Vagina (tissue), 2 donors: ENCODE results near the gene SMAGP. TPM values are rescaled to one million over a fixed set of nuclear protein-coding genes. Genes with fewer than 3 reads are reported as not detected.

ENCODE experiments used
- DNase-seq, 2 donors: peaks; one replicate each; pipeline ENCODE4 v3.0.0-alpha.2; 2017; ENCODE audit errors: extremely low spot score in 2 of 2
- H3K27ac ChIP-seq: fragments of 200-600 bp; sonication (generic); one replicate; pipeline ENCODE4 v1.5.1; 2019
- H3K27me3 ChIP-seq: fragments of 200-600 bp; sonication (generic); one replicate; pipeline ENCODE4 v1.5.1; 2019
- H3K36me3 ChIP-seq, 2 donors: fragments of 200-600 bp; sonication (generic); one replicate each; pipeline ENCODE4 v1.5.1; 2017 to 2019
- H3K4me1 ChIP-seq: fragments of 200-600 bp; sonication (generic); one replicate; pipeline ENCODE4 v1.5.1; 2019
- H3K4me3 ChIP-seq, 2 donors: fragments of 200-600 bp; sonication (generic); 1 replicate in 1 of 2; 2 replicates in 1 of 2; pipeline ENCODE4 v1.5.1; 2016 to 2019
- H3K9me3 ChIP-seq: fragments of 200-600 bp; sonication (generic); one replicate; pipeline ENCODE4 v1.5.1; 2019
- POLR2A ChIP-seq, 2 donors: fragments of 450-650 bp; IDR thresholded peaks; one replicate each; pipeline ENCODE4 v1.6.1; 2017; ENCODE audit warnings: antibody characterized with exemption in 2 of 2, mild to moderate bottlenecking in 2 of 2, moderate library complexity in 2 of 2
- POLR2AphosphoS5 ChIP-seq, 2 donors: sonication (generic); formaldehyde crosslinking; IDR thresholded peaks; one replicate each; pipeline ENCODE4 v1.9.0; 2017; ENCODE audit warnings: antibody characterized with exemption in 2 of 2, mild to moderate bottlenecking in 2 of 2, low read depth in 1 of 2; ENCODE audit not compliant: insufficient read depth in 1 of 2
- intact Hi-C: fragments of 100-400 bp; cut with DNase I; formaldehyde crosslinking; loops from one replicate; pipeline ENCODE4 v1.15.1; 2023
- total RNA-seq: library from RNA; depleted of rRNA; stranded (reverse); fragments of >200 nt; gene quantifications from one replicate; pipeline ENCODE4 v1.2.3, GENCODE V29; 2016
- TF ChIP-seq, protein P1 (sequence below), 3 experiments: fragments of 450-650 bp in 2 of 3; fragments of 200-600 bp in 1 of 3; sonication (generic) in 1 of 3; IDR thresholded peaks; one replicate each; pipeline ENCODE4 v1.5.1; 2017 to 2019; ENCODE audit warnings: antibody characterized with exemption in 3 of 3, mild to moderate bottlenecking in 2 of 3, moderate library complexity in 2 of 3

The SMAGP gene
- total RNA-seq, 1 donor from 2014 or later, result 30.0 TPM

GRCh38 chr12:51197736-51198567, 72.3 kb downstream of the SMAGP start:
- Histone ChIP-seq H3K4me3 (no peak overlapping the region), H3K36me3 (peaks cover 0 to 9% of the 10 kb centered on the region in 2 donors), H3K27me3 (no peaks in the 10 kb centered on the region), H3K27ac (no peak overlapping the region), H3K9me3 (no peaks in the 10 kb centered on the region), H3K4me1 (no peaks in the 10 kb centered on the region)
- TF ChIP-seq, protein P1, sequence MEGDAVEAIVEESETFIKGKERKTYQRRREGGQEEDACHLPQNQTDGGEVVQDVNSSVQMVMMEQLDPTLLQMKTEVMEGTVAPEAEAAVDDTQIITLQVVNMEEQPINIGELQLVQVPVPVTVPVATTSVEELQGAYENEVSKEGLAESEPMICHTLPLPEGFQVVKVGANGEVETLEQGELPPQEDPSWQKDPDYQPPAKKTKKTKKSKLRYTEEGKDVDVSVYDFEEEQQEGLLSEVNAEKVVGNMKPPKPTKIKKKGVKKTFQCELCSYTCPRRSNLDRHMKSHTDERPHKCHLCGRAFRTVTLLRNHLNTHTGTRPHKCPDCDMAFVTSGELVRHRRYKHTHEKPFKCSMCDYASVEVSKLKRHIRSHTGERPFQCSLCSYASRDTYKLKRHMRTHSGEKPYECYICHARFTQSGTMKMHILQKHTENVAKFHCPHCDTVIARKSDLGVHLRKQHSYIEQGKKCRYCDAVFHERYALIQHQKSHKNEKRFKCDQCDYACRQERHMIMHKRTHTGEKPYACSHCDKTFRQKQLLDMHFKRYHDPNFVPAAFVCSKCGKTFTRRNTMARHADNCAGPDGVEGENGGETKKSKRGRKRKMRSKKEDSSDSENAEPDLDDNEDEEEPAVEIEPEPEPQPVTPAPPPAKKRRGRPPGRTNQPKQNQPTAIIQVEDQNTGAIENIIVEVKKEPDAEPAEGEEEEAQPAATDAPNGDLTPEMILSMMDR (IDR thresholded peaks at IDR 0.05), result no peak
- TF ChIP-seq POLR2AphosphoS5 (IDR thresholded peaks at IDR 0.05; ENCODE audit: insufficient read depth in 1 of 2, low read depth in 1 of 2) (no peak), POLR2A (IDR thresholded peaks at IDR 0.05) (no peak)
- intact Hi-C loops, result no loop called here
- DNase-seq, result no peak

- peaks cover 0 to 9% of the 10 kb centered on the region in 2 donors for H3K36me3 ChIP-seq
- TF ChIP-seq, protein P1 (IDR thresholded peaks at IDR 0.05), result no peak
- no peak for TF ChIP-seq POLR2AphosphoS5 (IDR thresholded peaks at IDR 0.05; ENCODE audit: insufficient read depth in 1 of 2, low read depth in 1 of 2)
- no peak for TF ChIP-seq POLR2A (IDR thresholded peaks at IDR 0.05)
- intact Hi-C loops, result no loop called here
- no peaks in the 10 kb centered on the region for H3K27me3 ChIP-seq
- no peaks in the 10 kb centered on the region for H3K4me1 ChIP-seq
- H3K9me3 ChIP-seq, result no peaks in the 10 kb centered on the region
- no peak overlapping the region for H3K4me3 ChIP-seq
- no peak overlapping the region for H3K27ac ChIP-seq
- no peak for DNase-seq
These were observed 73.7 kb downstream of the SMAGP start for GRCh38 chr12:51196547-51196946.

DNA sequence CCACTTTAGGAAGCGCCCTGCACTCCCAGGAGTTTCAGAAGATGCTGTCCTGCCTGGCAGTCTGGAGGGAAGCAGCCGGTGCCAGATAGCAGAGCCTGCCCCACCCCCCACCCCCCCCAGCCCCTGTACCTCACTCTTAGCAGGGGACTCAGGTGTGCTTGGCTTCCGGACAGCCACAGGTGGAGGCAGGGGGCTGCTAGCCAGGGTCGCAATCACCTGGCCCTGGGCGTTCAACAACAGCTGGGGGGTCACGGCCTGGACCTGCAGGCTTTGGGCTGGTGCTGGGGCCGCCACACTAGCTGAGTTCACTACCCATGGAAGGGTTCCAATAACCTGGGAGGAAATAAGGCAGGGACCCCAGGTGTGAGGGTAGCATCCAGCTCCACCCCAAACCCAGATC, 74.4 kb downstream of the SMAGP start:
- DNase-seq, result no peak
- Histone ChIP-seq H3K27ac (no peak overlapping the region), H3K9me3 (no peaks in the 10 kb centered on the region), H3K27me3 (no peaks in the 10 kb centered on the region), H3K4me1 (no peaks in the 10 kb centered on the region), H3K36me3 (peaks cover 0 to 14% of the 10 kb centered on the region in 2 donors), H3K4me3 (no peak overlapping the region)
- intact Hi-C loops, result no loop called here
- TF ChIP-seq POLR2A (IDR thresholded peaks at IDR 0.05), result no peak

Other genes with a start within 250 kb of the SMAGP start
- 40.8 TPM for gene SLC11A2, start 244.0 kb downstream of the SMAGP start, total RNA-seq
- gene LETMD1, start 222.1 kb downstream of the SMAGP start, total RNA-seq, result 64.3 TPM
- gene CSRNP2, start 186.8 kb downstream of the SMAGP start, total RNA-seq, result 19.9 TPM
- gene TFCP2, start 97.3 kb downstream of the SMAGP start, total RNA-seq, result 15.5 TPM
- 16.5 TPM for gene POU6F1, start 52.4 kb downstream of the SMAGP start, total RNA-seq
- gene DAZAP2, start 31.6 kb downstream of the SMAGP start, total RNA-seq, result 230 TPM
- 6.4 TPM for gene BIN2, start 53.8 kb upstream of the SMAGP start, total RNA-seq
- not detected for gene CELA1, start 76.3 kb upstream of the SMAGP start, total RNA-seq
- 12.5 TPM for gene GALNT6, start 121.0 kb upstream of the SMAGP start, total RNA-seq
- 0.74 TPM for gene SLC4A8, start 154.4 kb upstream of the SMAGP start, total RNA-seq